SK-N-SH (cell line): Measurements from ENCODE around the gene RPS3A. TPM values are rescaled to one million over a fixed set of nuclear protein-coding genes. Genes with fewer than 3 reads are reported as not detected.

Source experiments
- polyA plus RNA-seq, 3 experiments: library from polyadenylated mRNA; depleted of rRNA; stranded (reverse); fragments of >200 nt; gene quantifications; 2 replicates each; pipeline ENCODE4 v1.2.3, GENCODE V29; 2012
- small RNA-seq, 7 experiments: library from RNA; depleted of rRNA; stranded (forward); fragments of <200 nt; gene quantifications; one replicate each; pipeline ENCODE3, GENCODE V24; 2012

RPS3A gene
- polyA plus RNA-seq, 1 of the 3 experiments (the other 2 are of a cell fraction), result 2,161 TPM

Small RNA genes lying within 50 kb of the gene (small RNA-seq; reads per million reads assigned to genes)
- gene SNORD73A (0 reads per million in 7 experiments), gene SNORD73B (0 to 7.4 (median 0) reads per million in 7 experiments)

Other genes with a start within 250 kb of the RPS3A start
- 11.4 and 14.5 TPM in 2 replicates for gene LRBA, start 84.3 kb upstream of the RPS3A start, polyA plus RNA-seq (2012; rRNA removed)
- gene PRSS48, start 177.5 kb downstream of the RPS3A start, polyA plus RNA-seq (2012; rRNA removed), result not detected in 2 replicates
- gene SH3D19, start 226.0 kb downstream of the RPS3A start, polyA plus RNA-seq (2012; rRNA removed), result 7.1 and 9.6 TPM in 2 replicates